Measurements from ENCODE around the gene SPC24.

DNA sequence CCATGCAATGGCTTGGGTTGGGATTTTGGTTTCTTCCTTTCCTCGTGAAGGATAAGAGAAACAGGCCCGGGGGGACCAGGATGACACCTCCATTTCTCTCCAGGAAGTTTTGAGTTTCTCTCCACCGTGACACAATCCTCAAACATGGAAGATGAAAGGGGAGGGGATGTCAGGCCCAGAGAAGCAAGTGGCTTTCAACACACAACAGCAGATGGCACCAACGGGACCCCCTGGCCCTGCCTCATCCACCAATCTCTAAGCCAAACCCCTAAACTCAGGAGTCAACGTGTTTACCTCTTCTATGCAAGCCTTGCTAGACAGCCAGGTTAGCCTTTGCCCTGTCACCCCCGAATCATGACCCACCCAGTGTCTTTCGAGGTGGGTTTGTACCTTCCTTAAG lies 24.1 kb downstream of the SPC24 start:
- no peak for TF ChIP-seq POLR2AphosphoS5 (IDR thresholded peaks at IDR 0.05; ENCODE audit: low read depth, low read length)
- no peak for TF ChIP-seq SIN3A (IDR thresholded peaks at IDR 0.05; ENCODE audit: borderline replicate concordance, insufficient read depth, low read length)
